ENCODE data around the gene CCNY.

DNA sequence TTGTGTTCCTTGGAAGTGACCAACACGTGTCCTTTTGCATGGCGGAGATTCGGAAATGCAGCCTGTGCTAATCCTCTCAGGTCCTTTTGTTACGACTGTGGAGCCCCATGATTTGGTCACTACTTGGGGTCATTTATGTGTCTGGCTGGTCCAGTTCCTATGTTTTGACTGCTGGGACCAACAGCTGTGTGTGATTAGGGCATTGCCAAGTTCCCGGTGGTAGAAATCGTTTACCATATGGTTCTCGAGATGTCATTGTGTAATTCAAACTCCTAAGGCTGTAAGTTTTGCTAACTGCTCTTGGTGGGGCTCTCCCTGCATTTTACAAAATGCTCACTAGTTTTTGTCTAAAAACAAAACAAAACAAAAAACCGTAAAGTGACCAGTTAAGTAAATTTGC, 62.0 kb downstream of the CCNY start:
- TF ChIP-seq, protein P1, sequence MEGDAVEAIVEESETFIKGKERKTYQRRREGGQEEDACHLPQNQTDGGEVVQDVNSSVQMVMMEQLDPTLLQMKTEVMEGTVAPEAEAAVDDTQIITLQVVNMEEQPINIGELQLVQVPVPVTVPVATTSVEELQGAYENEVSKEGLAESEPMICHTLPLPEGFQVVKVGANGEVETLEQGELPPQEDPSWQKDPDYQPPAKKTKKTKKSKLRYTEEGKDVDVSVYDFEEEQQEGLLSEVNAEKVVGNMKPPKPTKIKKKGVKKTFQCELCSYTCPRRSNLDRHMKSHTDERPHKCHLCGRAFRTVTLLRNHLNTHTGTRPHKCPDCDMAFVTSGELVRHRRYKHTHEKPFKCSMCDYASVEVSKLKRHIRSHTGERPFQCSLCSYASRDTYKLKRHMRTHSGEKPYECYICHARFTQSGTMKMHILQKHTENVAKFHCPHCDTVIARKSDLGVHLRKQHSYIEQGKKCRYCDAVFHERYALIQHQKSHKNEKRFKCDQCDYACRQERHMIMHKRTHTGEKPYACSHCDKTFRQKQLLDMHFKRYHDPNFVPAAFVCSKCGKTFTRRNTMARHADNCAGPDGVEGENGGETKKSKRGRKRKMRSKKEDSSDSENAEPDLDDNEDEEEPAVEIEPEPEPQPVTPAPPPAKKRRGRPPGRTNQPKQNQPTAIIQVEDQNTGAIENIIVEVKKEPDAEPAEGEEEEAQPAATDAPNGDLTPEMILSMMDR (IDR thresholded peaks at IDR 0.05; ENCODE audit: low read depth, low read length, poor library complexity, severe bottlenecking) = no peak
- TF ChIP-seq EZH2phosphoT487 (IDR thresholded peaks at IDR 0.05; ENCODE audit: borderline replicate concordance, low read length) = no peak

Measured in DOHH2 (cell line).